LNCaP clone FGC (cell line): ENCODE data around the gene PML.
A peak's percentile ranks its signal among the peaks of the same experiment; 100 is the strongest.

Experiments used
- DNase-seq: peaks from one replicate; pipeline ENCODE4 v3.0.0-alpha.2; 2011; ENCODE audit warnings: low read depth
- H3K4me3 ChIP-seq: 2 replicates; pipeline ENCODE4 v1.5.1; 2011; ENCODE audit warnings: mild to moderate bottlenecking, low read depth, low read length, control low read depth
- TF ChIP-seq, protein P1 (sequence below): IDR thresholded peaks from 2 replicates; pipeline ENCODE4 v1.5.1; 2012; ENCODE audit warnings: mild to moderate bottlenecking; ENCODE audit not compliant: control insufficient read depth, insufficient read depth; ENCODE audit errors: extremely low read depth

Gene PML

GRCh38 chr15:73989001-73989798, 5.3 kb upstream of the PML start:
- DNase-seq: no peak
- TF ChIP-seq, protein P1, sequence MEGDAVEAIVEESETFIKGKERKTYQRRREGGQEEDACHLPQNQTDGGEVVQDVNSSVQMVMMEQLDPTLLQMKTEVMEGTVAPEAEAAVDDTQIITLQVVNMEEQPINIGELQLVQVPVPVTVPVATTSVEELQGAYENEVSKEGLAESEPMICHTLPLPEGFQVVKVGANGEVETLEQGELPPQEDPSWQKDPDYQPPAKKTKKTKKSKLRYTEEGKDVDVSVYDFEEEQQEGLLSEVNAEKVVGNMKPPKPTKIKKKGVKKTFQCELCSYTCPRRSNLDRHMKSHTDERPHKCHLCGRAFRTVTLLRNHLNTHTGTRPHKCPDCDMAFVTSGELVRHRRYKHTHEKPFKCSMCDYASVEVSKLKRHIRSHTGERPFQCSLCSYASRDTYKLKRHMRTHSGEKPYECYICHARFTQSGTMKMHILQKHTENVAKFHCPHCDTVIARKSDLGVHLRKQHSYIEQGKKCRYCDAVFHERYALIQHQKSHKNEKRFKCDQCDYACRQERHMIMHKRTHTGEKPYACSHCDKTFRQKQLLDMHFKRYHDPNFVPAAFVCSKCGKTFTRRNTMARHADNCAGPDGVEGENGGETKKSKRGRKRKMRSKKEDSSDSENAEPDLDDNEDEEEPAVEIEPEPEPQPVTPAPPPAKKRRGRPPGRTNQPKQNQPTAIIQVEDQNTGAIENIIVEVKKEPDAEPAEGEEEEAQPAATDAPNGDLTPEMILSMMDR: no peak
- no peak overlapping the region for H3K4me3 ChIP-seq

DNA sequence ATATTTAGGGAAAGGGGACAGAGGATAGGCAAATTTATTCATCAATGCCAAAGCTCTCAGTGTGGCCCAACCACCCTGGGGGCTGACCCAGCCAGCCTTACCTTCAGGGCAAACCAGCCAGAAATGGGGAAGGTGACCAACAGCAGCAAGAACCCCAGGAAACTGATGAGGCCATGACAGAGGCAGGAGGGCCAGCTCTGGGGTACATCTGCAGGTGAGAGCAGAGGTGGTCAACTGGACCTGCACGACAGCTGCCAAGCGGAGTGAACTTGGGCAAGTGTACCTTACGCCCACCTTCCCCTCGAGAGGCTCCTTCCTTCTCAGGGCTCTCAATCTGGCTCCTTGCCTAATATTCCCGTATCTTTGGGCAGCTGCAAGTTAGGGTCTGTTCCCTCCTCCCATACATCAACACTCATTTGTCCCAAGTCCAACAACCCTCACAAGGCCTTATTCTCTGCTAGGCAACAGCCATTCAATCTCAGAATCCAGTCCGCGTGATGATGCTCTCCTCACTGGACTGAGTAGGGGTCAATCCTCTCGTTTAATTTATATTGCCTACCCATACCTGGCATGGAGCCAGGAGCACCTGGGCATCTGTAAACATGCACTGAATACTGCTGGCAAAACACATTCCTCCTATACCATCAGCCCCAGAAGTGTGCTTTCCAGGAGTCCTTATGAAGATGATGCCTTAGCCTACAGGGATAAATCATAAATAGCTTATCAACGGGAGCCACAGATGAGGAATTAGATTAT, 4.1 kb upstream of the PML start:
- no peak for DNase-seq
- H3K4me3 ChIP-seq: no peak overlapping the region
- TF ChIP-seq, protein P1: no peak

DNA sequence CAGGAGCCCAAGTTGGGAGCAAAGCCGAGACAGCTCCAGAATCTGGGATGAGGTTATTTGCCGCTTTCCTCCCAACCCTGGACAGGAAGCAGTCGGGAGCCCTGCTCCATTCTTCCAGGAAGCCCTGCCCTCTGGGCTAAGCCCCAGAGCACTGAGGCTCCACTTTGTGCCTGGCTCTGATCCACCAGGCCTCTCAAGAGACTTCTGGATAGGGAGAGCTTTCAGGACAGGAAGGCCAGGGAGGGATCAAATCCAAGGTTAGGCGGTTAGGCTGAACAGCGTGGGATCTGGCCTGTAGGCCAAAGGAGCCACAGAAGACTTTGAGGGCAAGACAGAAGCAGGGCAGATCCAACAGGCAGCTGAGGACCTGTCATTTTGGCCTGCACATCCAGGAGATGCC, 3.3 kb upstream of the PML start:
- H3K4me3 ChIP-seq: peak overlapping the region; percentile 78
- no peak for DNase-seq
- TF ChIP-seq, protein P1: no peak

GRCh38 chr15:73991726-73992593, 2.6 kb upstream of the PML start, which contains the start of gene STOML1:
Gene STOML1 (minus strand): TSS chr15:73992295. CDS start chr15:73992223, 72 bp downstream.
- DNase-seq: peak; percentile 71
- TF ChIP-seq, protein P1: peak; percentile 90
- peak within 1 kb of the TSS; percentile 78 for H3K4me3 ChIP-seq

DNA sequence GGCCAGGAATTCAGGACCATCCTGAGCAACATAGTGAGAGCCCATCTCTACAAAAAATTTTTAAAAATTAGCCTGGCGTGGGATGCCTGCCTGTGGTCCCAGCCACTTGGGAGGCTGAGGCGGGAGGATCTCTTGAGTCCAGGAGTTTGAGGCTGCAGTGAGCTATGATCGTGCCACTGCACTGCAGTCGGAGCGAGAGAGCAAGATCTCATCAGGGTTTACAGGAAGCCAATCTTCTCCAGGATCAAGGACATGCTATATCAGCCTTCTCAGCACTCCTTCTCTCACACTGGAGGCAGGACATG, 2.0 kb upstream of the PML start:
- no peak for DNase-seq
- peak overlapping the region; percentile 78 for H3K4me3 ChIP-seq
- TF ChIP-seq, protein P1: no peak

DNA sequence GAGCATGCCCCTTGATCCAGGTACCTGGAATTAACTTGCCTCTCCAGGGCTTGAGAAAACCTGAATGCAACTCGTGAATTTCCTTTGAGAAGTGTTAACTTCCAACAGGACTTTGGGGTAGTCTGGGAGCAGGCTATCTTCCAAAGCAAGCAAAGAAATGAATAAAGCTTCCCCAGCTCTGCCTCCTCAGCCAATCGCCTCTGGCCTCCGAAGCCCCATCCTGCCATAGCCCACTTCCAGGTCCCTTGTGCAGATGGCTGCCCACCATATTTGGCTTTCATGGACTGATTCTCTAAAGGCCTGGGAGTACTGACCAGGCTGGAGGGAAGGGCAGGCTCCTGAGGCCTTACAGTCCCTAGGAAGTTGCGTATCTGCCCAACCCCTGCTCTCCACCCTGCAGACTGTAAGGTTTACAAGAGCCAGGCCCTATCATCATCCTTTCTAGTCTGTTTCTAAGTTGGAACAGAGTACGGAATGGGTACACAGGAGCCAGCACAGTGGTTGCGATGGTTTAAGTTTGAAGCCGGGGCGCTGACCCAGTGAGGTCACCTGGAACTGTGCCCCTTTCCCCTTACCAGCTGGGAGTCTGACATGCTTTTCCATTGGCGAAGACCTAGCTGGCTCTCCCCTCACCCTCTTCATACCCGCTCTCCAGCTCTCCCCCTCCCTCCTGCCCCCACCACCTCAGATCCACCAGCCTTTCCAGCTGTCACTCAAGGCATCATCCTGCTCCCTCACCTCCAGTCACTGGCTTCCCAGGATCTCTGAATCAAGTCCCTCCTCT, 1.1 kb upstream of the PML start:
- H3K4me3 ChIP-seq: peak overlapping the region; percentile 91
- TF ChIP-seq, protein P1: no peak
- no peak for DNase-seq
